Esophagus muscularis mucosa (tissue), 4 donors: ENCODE measurements around the gene RIC1. TPM values are rescaled to one million over a fixed set of nuclear protein-coding genes. Genes with fewer than 3 reads are reported as not detected.

Experiments
- DNase-seq: peaks from one replicate; pipeline ENCODE4 v3.0.0-alpha.2; 2017; ENCODE audit errors: extremely low spot score
- H3K27ac ChIP-seq, 4 donors: fragments of 200-600 bp; sonication (generic); replicated peaks in 1 of 4; 1 replicate in 3 of 4; 2 replicates in 1 of 4; pipeline ENCODE4 v1.5.1; 2016 to 2019; ENCODE audit warnings: mild to moderate bottlenecking in 1 of 4
- H3K27me3 ChIP-seq, 4 donors: fragments of 200-600 bp; sonication (generic); one replicate each; pipeline versions ENCODE4 v1.5.1 to v1.6.0; 2016 to 2019
- H3K36me3 ChIP-seq, 4 donors: fragments of 200-600 bp; sonication (generic); one replicate each; pipeline ENCODE4 v1.5.1; 2016 to 2019
- H3K4me1 ChIP-seq, 4 donors: fragments of 200-600 bp; sonication (generic); one replicate each; pipeline ENCODE4 v1.5.1; 2016 to 2019
- H3K4me3 ChIP-seq, 4 donors: fragments of 200-600 bp; sonication (generic); 1 replicate in 2 of 4; 2 replicates in 2 of 4; pipeline ENCODE4 v1.5.1; 2016 to 2019; ENCODE audit warnings: mild to moderate bottlenecking in 4 of 4, moderate library complexity in 1 of 4
- H3K9me3 ChIP-seq, 4 donors: fragments of 200-600 bp; sonication (generic); 1 replicate in 3 of 4; 2 replicates in 1 of 4; pipeline ENCODE4 v1.5.1; 2016 to 2019
- EP300 ChIP-seq: sonication (generic); formaldehyde crosslinking; IDR thresholded peaks from one replicate; pipeline ENCODE4 v1.6.1; 2017; ENCODE audit warnings: antibody characterized with exemption
- POLR2A ChIP-seq: fragments of 450-650 bp; IDR thresholded peaks from one replicate; pipeline ENCODE4 v1.6.1; 2017; ENCODE audit warnings: antibody characterized with exemption, moderate library complexity, mild to moderate bottlenecking, low read depth
- POLR2AphosphoS5 ChIP-seq, 2 donors: sonication (generic); formaldehyde crosslinking; IDR thresholded peaks; one replicate each; pipeline ENCODE4 v1.6.1; 2017; ENCODE audit warnings: antibody characterized with exemption in 2 of 2
- WGBS: methylation state at CpG from one replicate; pipeline ENCODE4 v1.1.5; 2018; 5-methylcytosine and 5-hydroxymethylcytosine counted together
- intact Hi-C: fragments of 100-400 bp; cut with DNase I; formaldehyde crosslinking; loops from one replicate; pipeline ENCODE4 v1.15.1; 2023
- total RNA-seq, 4 donors: library from RNA; depleted of rRNA; stranded (reverse); fragments of >200 nt; gene quantifications; one replicate each; pipeline versions ENCODE4 v1.1.0 to v1.2.1, GENCODE V29; 2016
- TF ChIP-seq, protein P1 (sequence below), 3 experiments: fragments of 200-600 bp in 2 of 3; fragments of 450-650 bp in 1 of 3; sonication (generic) in 2 of 3; IDR thresholded peaks; one replicate each; pipeline ENCODE4 v1.5.1; 2017 to 2019; ENCODE audit warnings: antibody characterized with exemption in 3 of 3, mild to moderate bottlenecking in 2 of 3, moderate library complexity in 1 of 3

RIC1 gene
- total RNA-seq, 4 donors from 2014 or later, result 51.6 to 64.9 (median 57.4) TPM

DNA sequence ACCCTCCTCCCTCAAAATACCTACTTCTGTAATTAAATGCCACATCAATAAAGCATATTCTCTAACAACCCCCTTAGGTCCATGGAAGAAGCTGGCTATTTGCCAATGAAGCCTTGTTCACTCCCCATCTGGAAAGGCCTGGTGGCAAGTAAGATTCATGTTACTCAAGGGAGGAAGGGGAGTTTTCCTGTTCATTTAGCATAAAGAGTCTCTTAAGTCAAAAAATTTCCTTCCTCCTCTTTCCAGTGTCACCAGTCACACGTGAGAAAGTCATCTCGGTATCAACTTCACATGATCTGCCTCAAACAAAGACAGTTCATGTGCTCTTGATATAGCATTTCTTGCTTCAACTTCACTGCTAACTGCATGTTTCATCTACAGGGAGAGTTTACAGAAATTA, 32.7 kb upstream of the RIC1 start:
- WGBS, result 58% methylated on average over 2 of the region's 2 CpGs
- no peak for DNase-seq
- no peaks in the 10 kb centered on the region for H3K9me3 ChIP-seq

DNA sequence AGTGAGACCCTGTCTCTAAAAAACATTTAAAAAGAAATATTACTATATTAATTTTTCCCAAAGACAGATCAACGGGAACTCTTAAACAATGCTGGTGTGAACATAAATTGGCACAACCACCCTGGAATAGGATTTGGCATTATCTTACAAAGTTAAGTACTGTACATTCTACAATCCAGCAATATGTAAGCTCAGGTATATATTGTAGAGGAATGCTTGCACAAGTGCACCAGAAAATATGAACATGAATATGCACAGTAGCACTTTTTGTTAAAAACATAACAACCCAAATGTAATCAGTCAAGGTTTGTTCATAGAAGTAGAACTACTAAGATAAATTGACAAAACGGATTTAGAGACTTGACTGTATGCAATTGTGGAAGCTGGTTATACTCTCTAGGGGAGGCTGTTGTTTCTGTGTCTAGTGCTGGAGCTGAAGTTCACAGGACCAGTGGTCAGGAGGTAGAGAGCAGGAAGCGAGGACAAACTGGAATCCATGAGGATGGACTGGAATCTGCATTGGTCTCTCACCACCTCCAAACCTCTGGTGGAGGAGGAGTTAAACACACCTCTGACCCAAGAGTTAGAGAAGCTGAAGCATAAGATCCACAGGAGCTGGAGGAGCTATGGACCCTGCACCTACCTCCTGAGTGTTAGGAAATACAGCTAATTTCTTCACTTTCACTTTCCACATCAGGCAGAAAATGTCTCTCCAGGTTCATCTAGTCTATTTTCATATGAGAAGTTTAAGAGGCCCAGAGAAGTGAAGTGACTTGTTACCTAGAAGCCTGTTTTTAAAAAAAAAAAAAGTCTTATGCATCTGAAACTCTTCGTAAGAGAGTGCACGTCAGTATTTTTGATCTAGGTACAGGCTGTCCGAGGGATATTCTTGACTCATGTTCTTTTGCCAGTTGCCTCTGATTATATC, 20.3 kb upstream of the RIC1 start:
- intact Hi-C loops, result no loop called here

More for the DNA sequence above, 32.7 kb upstream of the RIC1 start:
- no peaks in the 10 kb centered on the region for H3K36me3 ChIP-seq
- H3K27me3 ChIP-seq, result no peaks in the 10 kb centered on the region
- peaks cover 0 to 12% (median 6%) of the 10 kb centered on the region in 4 donors for H3K4me1 ChIP-seq
- no peak overlapping the region for H3K27ac ChIP-seq
- intact Hi-C loops, result loop anchor here (5.0 kb wide), 1 partner anchor 409 kb away; the partner anchor contains the start of gene INSL6
- no peak overlapping the region for H3K4me3 ChIP-seq
- TF ChIP-seq POLR2A (no peak), EP300 (no peak), POLR2AphosphoS5 (IDR thresholded peaks at IDR 0.05) (no peak)
- TF ChIP-seq, protein P1, sequence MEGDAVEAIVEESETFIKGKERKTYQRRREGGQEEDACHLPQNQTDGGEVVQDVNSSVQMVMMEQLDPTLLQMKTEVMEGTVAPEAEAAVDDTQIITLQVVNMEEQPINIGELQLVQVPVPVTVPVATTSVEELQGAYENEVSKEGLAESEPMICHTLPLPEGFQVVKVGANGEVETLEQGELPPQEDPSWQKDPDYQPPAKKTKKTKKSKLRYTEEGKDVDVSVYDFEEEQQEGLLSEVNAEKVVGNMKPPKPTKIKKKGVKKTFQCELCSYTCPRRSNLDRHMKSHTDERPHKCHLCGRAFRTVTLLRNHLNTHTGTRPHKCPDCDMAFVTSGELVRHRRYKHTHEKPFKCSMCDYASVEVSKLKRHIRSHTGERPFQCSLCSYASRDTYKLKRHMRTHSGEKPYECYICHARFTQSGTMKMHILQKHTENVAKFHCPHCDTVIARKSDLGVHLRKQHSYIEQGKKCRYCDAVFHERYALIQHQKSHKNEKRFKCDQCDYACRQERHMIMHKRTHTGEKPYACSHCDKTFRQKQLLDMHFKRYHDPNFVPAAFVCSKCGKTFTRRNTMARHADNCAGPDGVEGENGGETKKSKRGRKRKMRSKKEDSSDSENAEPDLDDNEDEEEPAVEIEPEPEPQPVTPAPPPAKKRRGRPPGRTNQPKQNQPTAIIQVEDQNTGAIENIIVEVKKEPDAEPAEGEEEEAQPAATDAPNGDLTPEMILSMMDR (IDR thresholded peaks at IDR 0.05), result no peak

DNA sequence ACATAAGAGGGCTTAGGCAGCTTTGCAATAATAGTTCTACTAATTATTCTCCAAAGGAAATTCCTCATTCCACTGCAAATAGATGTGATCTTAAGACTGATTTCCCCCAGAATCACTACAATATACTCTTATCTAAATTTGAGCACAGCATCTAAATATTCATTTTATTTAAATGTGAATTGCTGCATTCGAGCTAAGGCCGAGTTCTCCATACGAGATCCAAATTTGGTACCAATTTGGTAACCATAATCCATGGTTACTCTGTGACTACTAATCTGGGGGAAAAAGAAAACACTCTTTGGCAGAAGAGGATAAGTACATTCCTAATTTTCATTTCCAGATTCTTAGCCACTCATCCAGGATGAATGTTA, 19.7 kb upstream of the RIC1 start:
- no peaks in the 10 kb centered on the region for H3K36me3 ChIP-seq
- peaks cover 5 to 31% (median 26%) of the 10 kb centered on the region in 4 donors for H3K4me1 ChIP-seq
- peak overlapping the region; percentile 37 to 49 (median 42) for H3K4me3 ChIP-seq
- H3K27me3 ChIP-seq, result no peaks in the 10 kb centered on the region
- H3K27ac ChIP-seq, result peak overlapping the region; percentile 64 to 79 (median 74)
- intact Hi-C loops, result no loop called here
- H3K9me3 ChIP-seq, result no peaks in the 10 kb centered on the region
- 74% methylated on average over 3 of the region's 3 CpGs for WGBS
- TF ChIP-seq, protein P1 (IDR thresholded peaks at IDR 0.05), result no peak
- TF ChIP-seq EP300, result no peak
- TF ChIP-seq POLR2AphosphoS5 (IDR thresholded peaks at IDR 0.05), result no peak
- TF ChIP-seq POLR2A, result no peak
- DNase-seq, result no peak

More for the DNA sequence above, 20.3 kb upstream of the RIC1 start:
- H3K4me1 ChIP-seq, result peaks cover 5 to 31% (median 26%) of the 10 kb centered on the region in 4 donors
- peak overlapping the region; percentile 64 to 79 (median 74) for H3K27ac ChIP-seq
- no peak for DNase-seq
- 52% methylated on average over 6 of the region's 6 CpGs for WGBS
- H3K9me3 ChIP-seq, result no peaks in the 10 kb centered on the region
- peak overlapping the region; percentile 37 to 49 (median 42) for H3K4me3 ChIP-seq
- no peaks in the 10 kb centered on the region for H3K27me3 ChIP-seq
- H3K36me3 ChIP-seq, result no peaks in the 10 kb centered on the region
- TF ChIP-seq, protein P1 (IDR thresholded peaks at IDR 0.05), result peak in 2 of 3 experiments; percentile 6 to 10
- peak; percentile 33 to 48 for TF ChIP-seq POLR2AphosphoS5 (IDR thresholded peaks at IDR 0.05)
- no peak for TF ChIP-seq POLR2A
- no peak for TF ChIP-seq EP300

DNA sequence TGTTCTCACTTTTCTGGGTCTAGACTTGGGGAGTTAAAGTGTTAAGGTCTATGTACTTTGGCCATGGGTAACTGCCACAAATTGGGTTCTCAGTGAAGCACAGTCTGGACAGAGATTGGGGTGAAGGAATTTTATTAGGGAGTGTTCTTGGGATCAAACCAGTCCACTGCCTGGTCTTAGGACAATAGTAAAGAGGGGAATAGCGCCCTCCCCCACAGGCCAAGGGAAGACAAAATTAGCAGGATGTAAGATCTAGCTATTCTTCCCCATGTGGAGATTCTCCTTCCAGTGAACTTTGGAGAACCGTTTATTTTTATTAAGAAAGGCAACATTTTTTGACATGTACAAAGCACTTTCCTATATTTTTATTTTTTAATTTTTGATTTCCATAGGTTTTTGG, 18.4 kb upstream of the RIC1 start:
- H3K4me3 ChIP-seq, result no peak overlapping the region
- H3K27me3 ChIP-seq, result no peaks in the 10 kb centered on the region
- no peak for DNase-seq
- intact Hi-C loops, result no loop called here
- WGBS, result 60% methylated on average over 2 of the region's 2 CpGs
- no peak overlapping the region for H3K27ac ChIP-seq
- H3K36me3 ChIP-seq, result no peaks in the 10 kb centered on the region
- H3K9me3 ChIP-seq, result no peaks in the 10 kb centered on the region
- peaks cover 5 to 31% (median 26%) of the 10 kb centered on the region in 4 donors for H3K4me1 ChIP-seq
- TF ChIP-seq POLR2AphosphoS5 (IDR thresholded peaks at IDR 0.05) (no peak), POLR2A (no peak), EP300 (no peak)
- TF ChIP-seq, protein P1 (IDR thresholded peaks at IDR 0.05), result no peak
